H9 (cell line): ENCODE data around the gene DNMBP. TPM values are rescaled to one million over a fixed set of nuclear protein-coding genes. Genes with fewer than 3 reads are reported as not detected.

Source experiments
- DNase-seq: peaks from one replicate; pipeline ENCODE4 v3.0.0-alpha.2; 2017
- H2AFZ ChIP-seq: one replicate; pipeline ENCODE4 v1.6.1; 2013; ENCODE audit warnings: mild to moderate bottlenecking, low read length, control low read depth, moderate library complexity
- H2AK5ac ChIP-seq: 2 replicates; pipeline ENCODE4 v1.6.1; 2013; ENCODE audit warnings: low read length, control low read depth, mixed read lengths; ENCODE audit not compliant: insufficient read length
- H2BK120ac ChIP-seq: one replicate; pipeline ENCODE4 v1.6.1; 2013; ENCODE audit warnings: low read depth, mild to moderate bottlenecking, low read length, control low read depth, inconsistent platforms; ENCODE audit not compliant: poor library complexity, severe bottlenecking
- H2BK12ac ChIP-seq: 2 replicates; pipeline ENCODE4 v1.6.1; 2013; ENCODE audit warnings: low read length, control low read depth, mixed read lengths, low read depth; ENCODE audit not compliant: insufficient read length
- H2BK15ac ChIP-seq: 2 replicates; pipeline ENCODE4 v1.6.1; 2013; ENCODE audit warnings: low read depth, low read length, control low read depth
- H2BK20ac ChIP-seq: one replicate; pipeline ENCODE4 v1.6.1; 2013; ENCODE audit warnings: low read depth, mild to moderate bottlenecking, low read length, control low read depth, inconsistent platforms; ENCODE audit not compliant: poor library complexity, severe bottlenecking
- H2BK5ac ChIP-seq: 2 replicates; pipeline ENCODE4 v1.6.1; 2013; ENCODE audit warnings: low read length, control low read depth, mixed read lengths; ENCODE audit not compliant: insufficient read length
- H3K14ac ChIP-seq: 2 replicates; pipeline ENCODE4 v1.6.1; 2013; ENCODE audit warnings: low read length, control low read depth; ENCODE audit not compliant: insufficient read depth
- H3K18ac ChIP-seq: 2 replicates; pipeline ENCODE4 v1.6.1; 2013; ENCODE audit warnings: low read depth, mild to moderate bottlenecking, mixed read lengths, low read length, control low read depth; ENCODE audit not compliant: insufficient read length
- H3K23ac ChIP-seq: 2 replicates; pipeline ENCODE4 v1.6.1; 2013; ENCODE audit warnings: low read length, control low read depth, mixed read lengths, low read depth; ENCODE audit not compliant: insufficient read length
- H3K23me2 ChIP-seq: 2 replicates; pipeline ENCODE4 v1.6.1; 2013; ENCODE audit warnings: low read depth, mild to moderate bottlenecking, mixed read lengths, low read length, control low read depth; ENCODE audit not compliant: insufficient read length, poor library complexity, severe bottlenecking
- H3K27ac ChIP-seq: 2 replicates; pipeline ENCODE4 v1.5.1; 2013; ENCODE audit warnings: low read length, control low read depth, mixed read lengths, low read depth; ENCODE audit not compliant: insufficient read length
- H3K27me3 ChIP-seq: 2 replicates; pipeline ENCODE4 v1.6.1; 2013; ENCODE audit warnings: low read length, control low read depth, inconsistent platforms; ENCODE audit not compliant: insufficient read depth
- H3K4ac ChIP-seq: 2 replicates; pipeline ENCODE4 v1.6.1; 2013; ENCODE audit warnings: low read depth, mild to moderate bottlenecking, control low read depth, inconsistent platforms, low read length, moderate library complexity
- H3K4me1 ChIP-seq: 2 replicates; pipeline ENCODE4 v1.6.1; 2013; ENCODE audit warnings: low read length, control low read depth, inconsistent platforms; ENCODE audit not compliant: insufficient read depth
- H3K4me2 ChIP-seq: 2 replicates; pipeline ENCODE4 v1.6.1; 2013; ENCODE audit warnings: low read length, control low read depth, mixed read lengths; ENCODE audit not compliant: insufficient read length, insufficient read depth
- H3K56ac ChIP-seq: 2 replicates; pipeline ENCODE4 v1.6.1; 2013; ENCODE audit warnings: low read depth, mild to moderate bottlenecking, mixed read lengths, low read length, control low read depth; ENCODE audit not compliant: insufficient read length
- H3K79me1 ChIP-seq: 2 replicates; pipeline ENCODE4 v1.6.1; 2013; ENCODE audit warnings: low read depth, mild to moderate bottlenecking, moderate library complexity, low read length, control low read depth, inconsistent platforms; ENCODE audit not compliant: insufficient read depth, poor library complexity, severe bottlenecking
- H3K79me2 ChIP-seq: 2 replicates; pipeline ENCODE4 v1.6.1; 2013; ENCODE audit warnings: low read length, control low read depth, inconsistent platforms; ENCODE audit not compliant: insufficient read depth
- H3K9ac ChIP-seq: 2 replicates; pipeline ENCODE4 v1.6.1; 2013; ENCODE audit warnings: low read length, control low read depth, mixed read lengths; ENCODE audit not compliant: insufficient read length; ENCODE audit errors: extremely low read depth
- H3K9me3 ChIP-seq: one replicate; pipeline ENCODE4 v1.6.1; 2013; ENCODE audit warnings: low read depth, low read length, inconsistent platforms; ENCODE audit not compliant: control insufficient read depth
- H3T11ph ChIP-seq: one replicate; pipeline ENCODE4 v1.6.1; 2013; ENCODE audit warnings: mild to moderate bottlenecking, low read length, control low read depth, inconsistent platforms
- H4K20me1 ChIP-seq: one replicate; pipeline ENCODE4 v1.6.1; 2013; ENCODE audit not compliant: control insufficient read depth, insufficient read length, insufficient read depth
- H4K5ac ChIP-seq: 2 replicates; pipeline ENCODE4 v1.6.1; 2013; ENCODE audit warnings: low read depth, mild to moderate bottlenecking, mixed read lengths, low read length, control low read depth; ENCODE audit not compliant: insufficient read length
- H4K8ac ChIP-seq: replicated peaks from 2 replicates; pipeline ENCODE4 v1.6.1; 2013; ENCODE audit warnings: low read length, control low read depth, mixed read lengths, low read depth; ENCODE audit not compliant: insufficient read length
- H4K91ac ChIP-seq: 2 replicates; pipeline ENCODE4 v1.6.1; 2013; ENCODE audit warnings: low read depth, mild to moderate bottlenecking, moderate library complexity, mixed read lengths, low read length, control low read depth; ENCODE audit not compliant: insufficient read length
- H3K27ac Mint-ChIP-seq, 3 experiments: 2 replicates in 2 of 3; 3 replicates in 1 of 3; pipeline ENCODE4 v1.8.0; 2020 to 2021; ENCODE audit warnings: mixed read lengths in 3 of 3, mild to moderate bottlenecking in 1 of 3, moderate library complexity in 1 of 3
- H3K27me3 Mint-ChIP-seq: 2 replicates; pipeline ENCODE4 v1.8.0; 2021; ENCODE audit warnings: low read depth, mild to moderate bottlenecking, moderate library complexity, mixed read lengths
- H3K36me3 Mint-ChIP-seq, 3 experiments: 2 replicates in 2 of 3; 3 replicates in 1 of 3; pipeline ENCODE4 v1.8.0; 2020 to 2021; ENCODE audit warnings: low read depth in 3 of 3, mixed read lengths in 3 of 3; ENCODE audit not compliant: insufficient read depth in 1 of 3
- H3K4me1 Mint-ChIP-seq, 2 experiments: 2 replicates each; pipeline ENCODE4 v1.8.0; 2020; ENCODE audit warnings: mixed read lengths in 2 of 2
- H3K4me3 Mint-ChIP-seq, 2 experiments: 2 replicates in 1 of 2; 3 replicates in 1 of 2; pipeline ENCODE4 v1.8.0; 2020 to 2021; ENCODE audit warnings: mild to moderate bottlenecking in 2 of 2, mixed read lengths in 2 of 2, moderate library complexity in 1 of 2
- H3K9me3 Mint-ChIP-seq, 2 experiments: 2 replicates in 1 of 2; 3 replicates in 1 of 2; pipeline ENCODE4 v1.8.0; 2020; ENCODE audit warnings: mild to moderate bottlenecking in 2 of 2, mixed read lengths in 2 of 2, moderate library complexity in 1 of 2
- CTCF ChIP-seq: fragments of 200-600 bp; sonication (generic); conservative IDR thresholded peaks from 3 replicates; pipeline ENCODE4 v1.8.0; 2021; ENCODE audit warnings: antibody characterized with exemption, mild to moderate bottlenecking
- WGBS: extraction: QIAGEN DNeasy Blood & Tissue Kit; methylation state at CpG from one replicate; pipeline ENCODE4 v1.1.7; 2013; ENCODE audit warnings: missing lambda C conversion rate, low lambda C conversion rate, mixed read lengths; ENCODE audit not compliant: insufficient read length; ENCODE audit errors: extremely low coverage; 5-methylcytosine and 5-hydroxymethylcytosine counted together
- total RNA-seq: library from RNA; stranded (reverse); gene quantifications from 2 replicates; pipeline ENCODE4 v1.2.1, GENCODE V29; 2021

DNMBP gene
- total RNA-seq, 1 experiment from 2014 or later: 25.6 TPM

- no peak overlapping the region for H4K8ac ChIP-seq
- H3K56ac ChIP-seq: no peak overlapping the region
- H2BK20ac ChIP-seq: no peak overlapping the region
- no peak overlapping the region for H3K23ac ChIP-seq
- H3K4me1 ChIP-seq: no peaks in the 10 kb centered on the region
- H3K18ac ChIP-seq: no peak overlapping the region
- no peak overlapping the region for H4K91ac ChIP-seq
- Mint-ChIP-seq H3K27me3 (peaks cover 4% of the 10 kb centered on the region), H3K36me3 (no peaks in the 10 kb centered on the region; a peak in 2 of 7 replicates), H3K9me3 (peaks cover 4 to 5% of the 10 kb centered on the region in 2 experiments; a peak in 2 of 5 replicates), H3K4me3 (no peak overlapping the region), H3K27ac (no peak overlapping the region), H3K4me1 (no peaks in the 10 kb centered on the region; a peak in 1 of 4 replicates)
- H2AFZ ChIP-seq: no peak overlapping the region
- H3T11ph ChIP-seq: no peak overlapping the region
- H3K14ac ChIP-seq: no peak overlapping the region
- no peaks in the 10 kb centered on the region for H3K79me2 ChIP-seq
- no peak overlapping the region for H2BK15ac ChIP-seq
- no peak overlapping the region for H3K4me2 ChIP-seq
- no peaks in the 10 kb centered on the region for H3K23me2 ChIP-seq
- H3K4ac ChIP-seq: no peak overlapping the region
- H2BK5ac ChIP-seq: no peak overlapping the region
- H2BK120ac ChIP-seq: no peak overlapping the region
- no peaks in the 10 kb centered on the region for H4K20me1 ChIP-seq
- no peak for TF ChIP-seq CTCF
- no peaks in the 10 kb centered on the region for H3K27me3 ChIP-seq
- no peak for DNase-seq
- no CpG with 5 or more reads among the region's 3 CpGs for WGBS
- no peaks in the 10 kb centered on the region for H3K9me3 ChIP-seq
- H2AK5ac ChIP-seq: no peak overlapping the region
- H3K9ac ChIP-seq: no peak overlapping the region
- H3K79me1 ChIP-seq: no peaks in the 10 kb centered on the region
- no peak overlapping the region for H2BK12ac ChIP-seq
- H4K5ac ChIP-seq: no peak overlapping the region
- no peak overlapping the region for H3K27ac ChIP-seq
Observed at GRCh38 chr10:99827936-99828335, 181.8 kb downstream of the DNMBP start.

Other genes starting within 250 kb of the DNMBP start
- 0.46 and 0.68 TPM in 2 replicates for gene ABCC2, start 227.3 kb downstream of the DNMBP start, total RNA-seq
- not detected in 2 replicates for gene CPN1, start 71.9 kb upstream of the DNMBP start, total RNA-seq
- gene ERLIN1, start 176.1 kb upstream of the DNMBP start, total RNA-seq: 33.0 and 33.5 TPM in 2 replicates
- gene CHUK, start 219.6 kb upstream of the DNMBP start, total RNA-seq: 24.1 and 25.2 TPM in 2 replicates